HCT116 (cell line): Measurements from ENCODE around the gene ABCG1.

Experiments used
- EZH2 ChIP-seq: fragments of 200-600 bp; sonication (generic); IDR thresholded peaks from 2 replicates; pipeline ENCODE4 v1.6.1; 2017; ENCODE audit warnings: antibody characterized with exemption, mixed run types
- POLR2AphosphoS5 ChIP-seq: IDR thresholded peaks from 2 replicates; pipeline ENCODE4 v1.6.1; 2011; ENCODE audit warnings: mild to moderate bottlenecking, low read depth, low read length, moderate library complexity
- RAD21 ChIP-seq: IDR thresholded peaks from 2 replicates; pipeline ENCODE4 v1.6.1; 2012; ENCODE audit warnings: low read depth, mild to moderate bottlenecking
- SIN3A ChIP-seq: IDR thresholded peaks from 2 replicates; pipeline ENCODE4 v1.6.1; 2012; ENCODE audit warnings: low read depth
- SP1 ChIP-seq: IDR thresholded peaks from 2 replicates; pipeline ENCODE4 v1.6.1; 2012; ENCODE audit warnings: low read depth
- YY1 ChIP-seq: IDR thresholded peaks from 2 replicates; pipeline ENCODE4 v1.6.1; 2011; ENCODE audit warnings: low read length, low read depth, moderate library complexity, mild to moderate bottlenecking; ENCODE audit not compliant: insufficient replicate concordance; ENCODE audit errors: extremely low read depth
- ZBTB33 ChIP-seq: IDR thresholded peaks from 2 replicates; pipeline ENCODE4 v1.6.1; 2011; ENCODE audit warnings: mild to moderate bottlenecking, low read length, moderate library complexity; ENCODE audit not compliant: insufficient replicate concordance; ENCODE audit errors: extremely low read depth
- TF ChIP-seq, protein P1 (sequence below): IDR thresholded peaks from 2 replicates; pipeline ENCODE4 v1.6.1; 2012
- TF ChIP-seq, protein P2 (sequence below), 3 experiments: fragments of 200-600 bp in 1 of 3; sonication (generic) in 1 of 3; IDR thresholded peaks in 2 of 3; conservative IDR thresholded peaks in 1 of 3; 2 replicates each; pipeline ENCODE4 v1.5.1; 2012 to 2017; ENCODE audit warnings: low read depth in 2 of 3, low read length in 2 of 3, antibody characterized with exemption in 1 of 3, borderline replicate concordance in 1 of 3, control low read depth in 1 of 3, mild to moderate bottlenecking in 1 of 3, mixed read lengths in 1 of 3, mixed run types in 1 of 3, moderate library complexity in 1 of 3; ENCODE audit not compliant: insufficient read depth in 1 of 3

DNA sequence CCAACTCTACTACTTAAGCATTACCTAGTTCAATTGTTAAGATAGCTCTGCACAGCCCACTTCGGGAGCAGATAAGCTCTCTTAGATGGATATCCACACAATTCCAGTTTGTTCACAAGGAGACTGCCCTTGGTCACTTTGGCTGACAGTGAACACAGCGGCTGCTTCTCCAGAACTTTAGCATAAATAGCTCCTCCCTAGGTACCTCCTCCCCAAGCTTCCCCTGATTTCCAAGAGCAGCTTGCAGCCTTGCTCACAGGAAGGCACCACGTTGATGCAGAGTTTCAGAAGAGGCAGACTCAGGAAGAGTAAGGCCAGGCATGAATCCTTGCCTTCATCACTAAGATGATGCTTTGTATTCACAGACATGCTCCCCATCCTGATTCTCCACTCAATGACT lies 71.6 kb downstream of the ABCG1 start:
- no peak for TF ChIP-seq YY1
- TF ChIP-seq, protein P1, sequence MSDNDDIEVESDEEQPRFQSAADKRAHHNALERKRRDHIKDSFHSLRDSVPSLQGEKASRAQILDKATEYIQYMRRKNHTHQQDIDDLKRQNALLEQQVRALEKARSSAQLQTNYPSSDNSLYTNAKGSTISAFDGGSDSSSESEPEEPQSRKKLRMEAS = no peak
- TF ChIP-seq, protein P2, sequence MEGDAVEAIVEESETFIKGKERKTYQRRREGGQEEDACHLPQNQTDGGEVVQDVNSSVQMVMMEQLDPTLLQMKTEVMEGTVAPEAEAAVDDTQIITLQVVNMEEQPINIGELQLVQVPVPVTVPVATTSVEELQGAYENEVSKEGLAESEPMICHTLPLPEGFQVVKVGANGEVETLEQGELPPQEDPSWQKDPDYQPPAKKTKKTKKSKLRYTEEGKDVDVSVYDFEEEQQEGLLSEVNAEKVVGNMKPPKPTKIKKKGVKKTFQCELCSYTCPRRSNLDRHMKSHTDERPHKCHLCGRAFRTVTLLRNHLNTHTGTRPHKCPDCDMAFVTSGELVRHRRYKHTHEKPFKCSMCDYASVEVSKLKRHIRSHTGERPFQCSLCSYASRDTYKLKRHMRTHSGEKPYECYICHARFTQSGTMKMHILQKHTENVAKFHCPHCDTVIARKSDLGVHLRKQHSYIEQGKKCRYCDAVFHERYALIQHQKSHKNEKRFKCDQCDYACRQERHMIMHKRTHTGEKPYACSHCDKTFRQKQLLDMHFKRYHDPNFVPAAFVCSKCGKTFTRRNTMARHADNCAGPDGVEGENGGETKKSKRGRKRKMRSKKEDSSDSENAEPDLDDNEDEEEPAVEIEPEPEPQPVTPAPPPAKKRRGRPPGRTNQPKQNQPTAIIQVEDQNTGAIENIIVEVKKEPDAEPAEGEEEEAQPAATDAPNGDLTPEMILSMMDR (IDR thresholded peaks at IDR 0.05 in 2 of 3, conservative IDR thresholded peaks at IDR 0.05 in 1 of 3; ENCODE audit: borderline replicate concordance in 1 of 3, insufficient read depth in 1 of 3, low read depth in 2 of 3, low read length in 2 of 3) = no peak
- TF ChIP-seq POLR2AphosphoS5 = no peak
- TF ChIP-seq SP1 = no peak
- no peak for TF ChIP-seq EZH2
- no peak for TF ChIP-seq RAD21
- TF ChIP-seq ZBTB33 = no peak
- TF ChIP-seq SIN3A = no peak
